Neural cell (in vitro differentiated cells): ENCODE measurements around the gene HRC. TPM values are rescaled to one million over a fixed set of nuclear protein-coding genes. Genes with fewer than 3 reads are reported as not detected.
"Not testable (repeated sequence)": the region's sequence is repeated elsewhere in the genome, so short reads cannot be mapped to it uniquely, and the experiment has no call there.

Experiments used
- H2AFZ ChIP-seq: fragments of 200-600, 300-800 bp; sonication (generic), shearing (Covaris generic); 2 replicates; pipeline ENCODE4 v1.6.0; 2014; ENCODE audit warnings: low read depth, mild to moderate bottlenecking, antibody characterized with exemption, low read length, moderate library complexity
- H3F3A ChIP-seq: fragments of 200-600 bp; shearing (Covaris generic); 2 replicates; pipeline ENCODE4 v1.6.1; 2016; ENCODE audit warnings: mild to moderate bottlenecking, moderate library complexity, mixed read lengths, antibody characterized with exemption, low read length; ENCODE audit not compliant: insufficient read depth, poor library complexity, severe bottlenecking
- H3K27ac ChIP-seq: fragments of 200-600, 300-800 bp; sonication (generic), shearing (Covaris generic); 2 replicates; pipeline ENCODE4 v1.5.1; 2014; ENCODE audit warnings: mild to moderate bottlenecking, low read length, moderate library complexity
- H3K27me3 ChIP-seq: fragments of 300-800, 200-600 bp; sonication (generic), shearing (Covaris generic); 2 replicates; pipeline ENCODE4 v1.6.0; 2014; ENCODE audit warnings: mild to moderate bottlenecking, low read depth, low read length, moderate library complexity; ENCODE audit not compliant: insufficient read depth
- H3K36me3 ChIP-seq: fragments of 300-800, 200-600 bp; sonication (generic), shearing (Covaris generic); 2 replicates; pipeline ENCODE4 v1.5.1; 2014; ENCODE audit warnings: mild to moderate bottlenecking, antibody characterized with exemption, low read length, moderate library complexity; ENCODE audit not compliant: insufficient read depth
- H3K4me2 ChIP-seq: fragments of 300-800, 200-600 bp; sonication (generic), shearing (Covaris generic); 2 replicates; pipeline ENCODE4 v1.6.0; 2014; ENCODE audit warnings: mild to moderate bottlenecking, low read length
- H3K4me3 ChIP-seq: fragments of 300-800, 200-600 bp; sonication (generic), shearing (Covaris generic); 2 replicates; pipeline ENCODE4 v1.5.1; 2014; ENCODE audit warnings: mild to moderate bottlenecking, low read length, moderate library complexity
- H3K79me2 ChIP-seq: fragments of 200-600 bp; shearing (Covaris generic); replicated peaks from 2 replicates; pipeline ENCODE4 v1.6.0; 2014; ENCODE audit warnings: mild to moderate bottlenecking, low read length, moderate library complexity; ENCODE audit not compliant: insufficient read depth
- H3K9ac ChIP-seq: fragments of 300-800, 200-600 bp; sonication (generic), shearing (Covaris generic); 2 replicates; pipeline ENCODE4 v1.6.1; 2016; ENCODE audit warnings: mild to moderate bottlenecking, low read length, mixed read lengths
- H3K9me2 ChIP-seq: fragments of 200-600 bp; shearing (Covaris generic); 2 replicates; pipeline ENCODE4 v1.6.1; 2016; ENCODE audit warnings: mild to moderate bottlenecking, low read length, mixed read lengths; ENCODE audit not compliant: insufficient read depth
- H3K9me3 ChIP-seq: fragments of 200-600, 300-800 bp; sonication (generic), shearing (Covaris generic); 2 replicates; pipeline ENCODE4 v1.6.1; 2016; ENCODE audit warnings: mild to moderate bottlenecking, mixed run types, low read length, moderate library complexity, mixed read lengths
- H4K20me1 ChIP-seq: fragments of 200-600 bp; shearing (Covaris generic); 2 replicates; pipeline ENCODE4 v1.6.1; 2016; ENCODE audit warnings: mild to moderate bottlenecking, mixed run types; ENCODE audit not compliant: insufficient read depth
- EP300 ChIP-seq: fragments of 450-650 bp; conservative IDR thresholded peaks from 2 replicates; pipeline ENCODE4 v1.6.1; 2014; ENCODE audit warnings: antibody characterized with exemption, mild to moderate bottlenecking, moderate library complexity; ENCODE audit not compliant: poor library complexity, severe bottlenecking
- EZH2 ChIP-seq: fragments of 200-600, 300-800 bp; shearing (Covaris generic), sonication (generic); IDR thresholded peaks from 2 replicates; pipeline ENCODE4 v1.6.1; 2014; ENCODE audit warnings: antibody characterized with exemption, low read length, borderline replicate concordance, mild to moderate bottlenecking; ENCODE audit not compliant: insufficient read depth, poor library complexity, severe bottlenecking
- MXI1 ChIP-seq: fragments of 450-650 bp; conservative IDR thresholded peaks from 2 replicates; pipeline ENCODE4 v1.6.1; 2014; ENCODE audit warnings: antibody characterized with exemption, mild to moderate bottlenecking; ENCODE audit not compliant: poor library complexity, severe bottlenecking
- POLR2AphosphoS5 ChIP-seq: IDR thresholded peaks from 2 replicates; pipeline ENCODE4 v1.6.1; 2012
- RAD21 ChIP-seq: fragments of 450-650 bp; conservative IDR thresholded peaks from 2 replicates; pipeline ENCODE4 v1.6.1; 2014; ENCODE audit warnings: antibody characterized with exemption, mild to moderate bottlenecking, moderate library complexity
- SMC3 ChIP-seq: fragments of 450-650 bp; conservative IDR thresholded peaks from 2 replicates; pipeline ENCODE4 v1.6.1; 2014; ENCODE audit warnings: antibody characterized with exemption, mild to moderate bottlenecking, moderate library complexity; ENCODE audit not compliant: poor library complexity
- TAF1 ChIP-seq: IDR thresholded peaks from 2 replicates; pipeline ENCODE4 v1.6.1; 2012; ENCODE audit warnings: low read depth
- polyA plus RNA-seq: library from polyadenylated mRNA; depleted of rRNA; stranded (reverse); fragments of >200 nt; gene quantifications from 2 replicates; pipeline ENCODE4 v1.2.3, GENCODE V29; 2014
- TF ChIP-seq, protein P1 (sequence below): IDR thresholded peaks from 2 replicates; pipeline ENCODE4 v1.6.1; 2012; ENCODE audit warnings: borderline replicate concordance
- TF ChIP-seq, protein P2 (sequence below): fragments of 450-650 bp; IDR thresholded peaks from 2 replicates; pipeline ENCODE4 v1.5.1; 2014; ENCODE audit warnings: antibody characterized with exemption, mild to moderate bottlenecking, moderate library complexity; ENCODE audit not compliant: poor library complexity, severe bottlenecking

The HRC gene
- polyA plus RNA-seq, 1 donor from 2014 or later, result not detected

DNA sequence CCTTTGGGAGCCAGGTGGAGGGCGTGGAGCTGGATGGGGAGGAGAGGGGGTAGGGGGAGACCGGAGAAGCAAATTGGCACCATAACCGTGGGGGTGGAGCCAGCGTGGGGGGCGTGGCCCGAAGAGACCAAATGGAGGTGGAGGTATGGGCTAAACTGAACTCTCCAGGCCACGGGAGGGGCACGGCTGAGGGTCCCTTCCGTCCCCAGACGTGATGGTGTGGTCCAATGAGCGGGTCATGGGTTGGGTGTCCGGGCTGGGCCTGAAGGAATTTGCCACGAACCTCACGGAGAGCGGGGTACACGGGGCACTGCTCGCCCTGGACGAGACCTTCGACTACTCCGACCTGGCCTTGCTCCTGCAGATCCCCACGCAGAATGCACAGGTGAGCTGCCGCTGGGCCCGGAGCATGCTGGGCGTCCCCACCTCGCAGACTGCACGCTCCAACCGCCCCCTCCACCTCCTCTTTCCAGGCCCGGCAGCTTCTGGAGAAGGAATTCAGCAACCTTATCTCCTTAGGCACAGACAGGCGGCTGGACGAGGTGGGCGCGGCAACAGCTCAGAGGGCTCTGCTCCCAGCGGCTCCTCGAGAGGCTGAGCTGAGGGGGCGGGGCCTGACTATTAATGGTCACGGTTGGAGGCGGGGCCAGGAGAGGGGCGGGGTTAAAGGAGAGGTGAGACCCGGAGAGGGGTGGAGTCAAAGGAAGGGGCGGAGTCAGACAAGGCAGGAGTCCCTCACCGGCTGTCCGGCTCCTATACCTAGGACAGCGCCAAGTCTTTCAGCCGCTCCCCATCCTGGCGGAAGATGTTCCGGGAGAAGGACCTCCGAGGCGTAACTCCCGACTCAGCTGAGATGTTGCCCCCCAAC, 6.2 kb downstream of the HRC start:
- H3K4me3 ChIP-seq, result peak overlapping the region; percentile 96
- H3K9me3 ChIP-seq, result no peaks in the 10 kb centered on the region
- no peaks in the 10 kb centered on the region for H4K20me1 ChIP-seq
- peak overlapping the region; percentile 76 for H3K4me2 ChIP-seq
- no peaks in the 10 kb centered on the region for H3K36me3 ChIP-seq
- peak overlapping the region; percentile 30 for H2AFZ ChIP-seq
- H3K79me2 ChIP-seq, result no peaks in the 10 kb centered on the region
- peak overlapping the region; percentile 79 for H3K9ac ChIP-seq
- no peaks in the 10 kb centered on the region for H3K27me3 ChIP-seq
- TF ChIP-seq RAD21 (no peak), EZH2 (no peak), EP300 (no peak), SMC3 (no peak), TAF1 (peak; percentile 22), POLR2AphosphoS5 (no peak), MXI1 (no peak)
- TF ChIP-seq, protein P1, sequence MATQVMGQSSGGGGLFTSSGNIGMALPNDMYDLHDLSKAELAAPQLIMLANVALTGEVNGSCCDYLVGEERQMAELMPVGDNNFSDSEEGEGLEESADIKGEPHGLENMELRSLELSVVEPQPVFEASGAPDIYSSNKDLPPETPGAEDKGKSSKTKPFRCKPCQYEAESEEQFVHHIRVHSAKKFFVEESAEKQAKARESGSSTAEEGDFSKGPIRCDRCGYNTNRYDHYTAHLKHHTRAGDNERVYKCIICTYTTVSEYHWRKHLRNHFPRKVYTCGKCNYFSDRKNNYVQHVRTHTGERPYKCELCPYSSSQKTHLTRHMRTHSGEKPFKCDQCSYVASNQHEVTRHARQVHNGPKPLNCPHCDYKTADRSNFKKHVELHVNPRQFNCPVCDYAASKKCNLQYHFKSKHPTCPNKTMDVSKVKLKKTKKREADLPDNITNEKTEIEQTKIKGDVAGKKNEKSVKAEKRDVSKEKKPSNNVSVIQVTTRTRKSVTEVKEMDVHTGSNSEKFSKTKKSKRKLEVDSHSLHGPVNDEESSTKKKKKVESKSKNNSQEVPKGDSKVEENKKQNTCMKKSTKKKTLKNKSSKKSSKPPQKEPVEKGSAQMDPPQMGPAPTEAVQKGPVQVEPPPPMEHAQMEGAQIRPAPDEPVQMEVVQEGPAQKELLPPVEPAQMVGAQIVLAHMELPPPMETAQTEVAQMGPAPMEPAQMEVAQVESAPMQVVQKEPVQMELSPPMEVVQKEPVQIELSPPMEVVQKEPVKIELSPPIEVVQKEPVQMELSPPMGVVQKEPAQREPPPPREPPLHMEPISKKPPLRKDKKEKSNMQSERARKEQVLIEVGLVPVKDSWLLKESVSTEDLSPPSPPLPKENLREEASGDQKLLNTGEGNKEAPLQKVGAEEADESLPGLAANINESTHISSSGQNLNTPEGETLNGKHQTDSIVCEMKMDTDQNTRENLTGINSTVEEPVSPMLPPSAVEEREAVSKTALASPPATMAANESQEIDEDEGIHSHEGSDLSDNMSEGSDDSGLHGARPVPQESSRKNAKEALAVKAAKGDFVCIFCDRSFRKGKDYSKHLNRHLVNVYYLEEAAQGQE, result peak; percentile 9
- TF ChIP-seq, protein P2, sequence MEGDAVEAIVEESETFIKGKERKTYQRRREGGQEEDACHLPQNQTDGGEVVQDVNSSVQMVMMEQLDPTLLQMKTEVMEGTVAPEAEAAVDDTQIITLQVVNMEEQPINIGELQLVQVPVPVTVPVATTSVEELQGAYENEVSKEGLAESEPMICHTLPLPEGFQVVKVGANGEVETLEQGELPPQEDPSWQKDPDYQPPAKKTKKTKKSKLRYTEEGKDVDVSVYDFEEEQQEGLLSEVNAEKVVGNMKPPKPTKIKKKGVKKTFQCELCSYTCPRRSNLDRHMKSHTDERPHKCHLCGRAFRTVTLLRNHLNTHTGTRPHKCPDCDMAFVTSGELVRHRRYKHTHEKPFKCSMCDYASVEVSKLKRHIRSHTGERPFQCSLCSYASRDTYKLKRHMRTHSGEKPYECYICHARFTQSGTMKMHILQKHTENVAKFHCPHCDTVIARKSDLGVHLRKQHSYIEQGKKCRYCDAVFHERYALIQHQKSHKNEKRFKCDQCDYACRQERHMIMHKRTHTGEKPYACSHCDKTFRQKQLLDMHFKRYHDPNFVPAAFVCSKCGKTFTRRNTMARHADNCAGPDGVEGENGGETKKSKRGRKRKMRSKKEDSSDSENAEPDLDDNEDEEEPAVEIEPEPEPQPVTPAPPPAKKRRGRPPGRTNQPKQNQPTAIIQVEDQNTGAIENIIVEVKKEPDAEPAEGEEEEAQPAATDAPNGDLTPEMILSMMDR, result no peak
- no peaks in the 10 kb centered on the region for H3F3A ChIP-seq
- H3K9me2 ChIP-seq, result no peaks in the 10 kb centered on the region
- peak overlapping the region; percentile 78 for H3K27ac ChIP-seq

DNA sequence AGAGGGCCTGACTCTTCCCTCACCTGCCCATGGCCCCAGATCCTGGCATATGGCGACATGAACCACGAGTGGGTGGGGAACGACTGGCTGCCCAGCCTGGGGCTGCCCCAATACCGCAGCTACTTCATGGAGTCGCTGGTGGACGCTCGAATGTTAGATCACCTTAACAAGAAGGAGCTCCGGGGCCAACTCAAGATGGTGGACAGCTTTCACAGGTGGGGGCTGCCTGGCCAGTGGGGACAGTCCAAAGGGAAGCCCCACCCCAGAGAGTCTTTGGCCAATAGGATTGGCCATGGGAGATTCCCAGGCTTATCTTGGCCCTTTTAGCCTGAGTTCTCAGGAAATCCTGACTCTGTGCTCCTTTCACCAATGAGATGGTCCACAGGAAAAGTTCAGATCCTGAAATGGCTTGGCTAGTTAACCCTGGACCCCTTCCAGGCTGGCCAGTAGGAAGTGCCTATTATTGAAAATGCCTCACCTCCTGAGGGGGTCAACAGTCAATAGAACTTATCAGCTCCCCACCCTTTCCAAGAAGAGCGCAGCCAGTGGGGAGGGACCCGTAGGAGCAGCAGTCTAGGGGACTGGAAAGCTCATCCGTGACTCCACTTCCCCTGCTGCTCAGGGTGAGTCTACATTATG, 7.0 kb downstream of the HRC start:
- no peak overlapping the region for H3K4me3 ChIP-seq
- no peaks in the 10 kb centered on the region for H3F3A ChIP-seq
- H2AFZ ChIP-seq, result no peak overlapping the region
- no peak overlapping the region for H3K4me2 ChIP-seq
- TF ChIP-seq, protein P1, result no peak
- TF ChIP-seq MXI1, result no peak
- no peak for TF ChIP-seq RAD21
- TF ChIP-seq, protein P2, result no peak
- no peak for TF ChIP-seq SMC3
- no peak for TF ChIP-seq POLR2AphosphoS5
- no peak for TF ChIP-seq TAF1
- no peaks in the 10 kb centered on the region for H3K79me2 ChIP-seq
- H3K9me2 ChIP-seq, result no peaks in the 10 kb centered on the region
- no peak overlapping the region for H3K9ac ChIP-seq
- no peaks in the 10 kb centered on the region for H3K36me3 ChIP-seq
- no peaks in the 10 kb centered on the region for H3K9me3 ChIP-seq
- H4K20me1 ChIP-seq, result no peaks in the 10 kb centered on the region
- no peaks in the 10 kb centered on the region for H3K27me3 ChIP-seq
- H3K27ac ChIP-seq, result no peak overlapping the region

DNA sequence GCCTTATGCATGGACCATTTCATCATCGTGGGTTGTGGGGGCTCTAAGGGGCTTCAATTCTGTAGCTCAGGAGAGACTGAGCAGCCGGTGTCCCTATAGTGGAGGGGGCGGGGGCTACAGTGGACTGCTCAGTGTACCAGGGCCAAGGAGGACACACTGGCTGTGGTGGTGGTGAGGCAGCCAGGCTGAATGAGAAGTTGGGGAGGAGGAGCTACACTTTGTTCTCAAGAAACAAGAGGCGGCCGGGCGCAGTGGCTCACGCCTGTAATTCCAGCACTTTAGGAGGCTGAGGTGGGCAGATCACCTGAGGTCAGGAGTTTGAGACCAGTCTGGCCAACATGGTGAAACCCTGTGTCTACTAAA, 8.8 kb downstream of the HRC start:
- H3K9me2 ChIP-seq, H3K79me2 ChIP-seq, H3K27me3 ChIP-seq, H3K36me3 ChIP-seq, H3K9ac ChIP-seq, H3K4me2 ChIP-seq, H2AFZ ChIP-seq, H4K20me1 ChIP-seq, H3K27ac ChIP-seq, H3K9me3 ChIP-seq, H3K4me3 ChIP-seq, H3F3A ChIP-seq: not testable (repeated sequence)
